ENCODE measurements around the gene CCSER2. TPM values are rescaled to one million over a fixed set of nuclear protein-coding genes. Genes with fewer than 3 reads are reported as not detected.

CCSER2 gene
- total RNA-seq, 4 donors from 2014 or later: 60.5 to 80.6 (median 63.1) TPM

DNA sequence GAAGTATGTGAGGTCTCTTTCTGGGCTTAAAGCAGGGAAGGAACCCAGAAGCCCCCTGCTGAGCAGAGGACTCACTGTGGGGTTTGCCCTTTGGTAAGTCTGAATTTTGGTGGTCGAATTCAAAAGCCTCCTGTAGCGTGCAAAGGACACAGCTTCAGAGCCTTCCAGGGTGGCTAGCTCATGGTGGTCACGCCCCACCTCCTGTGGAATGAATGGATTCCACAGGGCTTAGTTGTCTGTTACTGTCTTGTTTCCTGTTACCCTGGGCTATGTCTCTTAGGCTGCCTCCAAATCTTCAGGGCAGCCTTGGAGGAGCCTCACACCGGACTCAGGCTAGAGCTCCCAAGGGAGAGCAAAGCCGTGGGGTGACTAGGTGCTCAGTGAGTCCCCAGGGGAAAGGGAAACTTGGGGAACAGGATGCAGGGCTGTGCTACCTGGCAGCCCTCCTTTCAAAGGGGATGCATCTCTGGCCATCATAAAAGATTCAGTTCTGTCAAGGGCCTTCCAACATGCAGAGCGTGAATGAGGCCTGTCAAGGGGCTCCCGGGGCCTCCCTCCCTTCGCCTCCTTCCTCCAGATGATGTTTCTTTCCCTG is 211.7 kb downstream of the CCSER2 start:
- 30% methylated on average over 8 of the region's 8 CpGs for WGBS
- intact Hi-C loops (cut with DNase I): loop anchor here (2.0 kb wide), 2 partner anchors 275 to 1837 kb away; no protein-coding TSS in a partner anchor
- no peaks in the 10 kb centered on the region for H3K9me3 ChIP-seq

DNA sequence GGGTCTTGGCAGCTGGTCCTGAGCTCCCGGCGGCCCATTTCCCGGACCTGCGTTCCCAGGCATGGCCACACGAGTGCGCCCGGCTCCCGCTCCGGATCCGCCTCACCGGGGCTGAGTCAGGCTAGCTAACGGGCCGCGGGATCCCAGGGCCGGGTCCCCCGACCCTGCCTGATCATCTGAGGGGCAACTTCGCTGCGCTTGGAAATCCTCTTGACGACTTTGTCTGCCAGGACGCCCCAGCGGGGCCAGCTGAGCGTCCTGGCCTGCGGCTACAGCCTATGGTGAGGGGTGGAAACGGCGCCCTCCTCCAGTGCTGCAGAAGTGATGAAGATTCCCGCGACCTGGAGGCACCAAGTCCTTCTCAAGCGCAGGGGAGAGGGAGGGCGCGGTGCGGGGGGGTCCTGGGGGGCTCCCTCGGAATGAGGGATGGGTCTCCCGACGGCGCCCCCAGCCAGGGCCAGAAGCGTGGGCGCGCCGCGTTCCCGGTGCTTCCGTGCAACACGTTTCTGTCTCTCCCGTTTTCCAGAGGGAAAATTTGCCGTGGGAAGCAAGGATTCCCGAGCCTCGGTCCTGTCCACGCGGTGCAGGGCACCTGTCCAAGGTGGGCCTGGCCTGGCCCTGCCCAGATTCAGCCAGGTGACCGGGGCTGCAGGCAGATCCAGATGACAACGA is 212.4 kb downstream of the CCSER2 start:
- intact Hi-C loops (cut with DNase I): loop anchor here (2.0 kb wide), 2 partner anchors 276 to 1836 kb away; no protein-coding TSS in a partner anchor

More for the DNA sequence above, 211.7 kb downstream of the CCSER2 start:
- no peak for TF ChIP-seq POLR2AphosphoS5 (IDR thresholded peaks at IDR 0.05)
- TF ChIP-seq EP300 (IDR thresholded peaks at IDR 0.05): no peak
- TF ChIP-seq, protein P1, sequence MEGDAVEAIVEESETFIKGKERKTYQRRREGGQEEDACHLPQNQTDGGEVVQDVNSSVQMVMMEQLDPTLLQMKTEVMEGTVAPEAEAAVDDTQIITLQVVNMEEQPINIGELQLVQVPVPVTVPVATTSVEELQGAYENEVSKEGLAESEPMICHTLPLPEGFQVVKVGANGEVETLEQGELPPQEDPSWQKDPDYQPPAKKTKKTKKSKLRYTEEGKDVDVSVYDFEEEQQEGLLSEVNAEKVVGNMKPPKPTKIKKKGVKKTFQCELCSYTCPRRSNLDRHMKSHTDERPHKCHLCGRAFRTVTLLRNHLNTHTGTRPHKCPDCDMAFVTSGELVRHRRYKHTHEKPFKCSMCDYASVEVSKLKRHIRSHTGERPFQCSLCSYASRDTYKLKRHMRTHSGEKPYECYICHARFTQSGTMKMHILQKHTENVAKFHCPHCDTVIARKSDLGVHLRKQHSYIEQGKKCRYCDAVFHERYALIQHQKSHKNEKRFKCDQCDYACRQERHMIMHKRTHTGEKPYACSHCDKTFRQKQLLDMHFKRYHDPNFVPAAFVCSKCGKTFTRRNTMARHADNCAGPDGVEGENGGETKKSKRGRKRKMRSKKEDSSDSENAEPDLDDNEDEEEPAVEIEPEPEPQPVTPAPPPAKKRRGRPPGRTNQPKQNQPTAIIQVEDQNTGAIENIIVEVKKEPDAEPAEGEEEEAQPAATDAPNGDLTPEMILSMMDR (IDR thresholded peaks at IDR 0.05): no peak
- no peak for TF ChIP-seq POLR2A (IDR thresholded peaks at IDR 0.05; ENCODE audit: low read depth)
- H3K36me3 ChIP-seq: no peaks in the 10 kb centered on the region
- H3K4me1 ChIP-seq: peaks cover 0 to 12% (median 11%) of the 10 kb centered on the region in 4 donors
- H3K27ac ChIP-seq (replicated peaks in 1 of 4): no peak overlapping the region
- H3K4me3 ChIP-seq: peak overlapping the region; percentile 49 to 62 (median 52)
- peaks cover 0 to 43% (median 2%) of the 10 kb centered on the region in 4 donors for H3K27me3 ChIP-seq
- DNase-seq (ENCODE audit: extremely low spot score): no peak

DNA sequence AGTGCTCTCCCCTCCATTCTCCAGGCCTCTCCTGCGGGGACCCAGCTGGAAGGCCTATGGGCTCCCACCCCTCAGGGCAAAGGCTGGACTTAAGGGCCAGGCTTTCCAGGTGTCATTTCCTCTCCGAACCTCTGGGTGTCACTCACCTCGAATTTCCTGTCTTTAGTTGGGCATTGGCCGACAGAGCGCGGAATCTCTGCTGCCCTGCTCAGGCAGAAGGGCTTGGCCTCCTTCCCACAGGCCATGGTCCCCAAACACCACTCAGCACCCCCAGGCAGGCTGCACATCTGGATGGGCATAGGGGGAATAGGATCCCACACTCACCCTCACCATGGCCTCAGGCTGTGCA is 212.9 kb downstream of the CCSER2 start:
- Histone ChIP-seq H3K9me3 (no peaks in the 10 kb centered on the region), H3K4me1 (peaks cover 0 to 12% (median 11%) of the 10 kb centered on the region in 4 donors), H3K36me3 (no peaks in the 10 kb centered on the region), H3K27ac (replicated peaks in 1 of 4) (no peak overlapping the region), H3K27me3 (peaks cover 0 to 38% (median 2%) of the 10 kb centered on the region in 4 donors), H3K4me3 (peak overlapping the region; percentile 49 to 62 (median 52))
- TF ChIP-seq POLR2AphosphoS5 (IDR thresholded peaks at IDR 0.05) (no peak), POLR2A (IDR thresholded peaks at IDR 0.05; ENCODE audit: low read depth) (no peak), EP300 (IDR thresholded peaks at IDR 0.05) (no peak)
- TF ChIP-seq, protein P1 (IDR thresholded peaks at IDR 0.05): no peak
- intact Hi-C loops (cut with DNase I): loop anchor here (2.0 kb wide), 2 partner anchors 276 to 1836 kb away; no protein-coding TSS in a partner anchor
- WGBS: no CpG with 5 or more reads among the region's 6 CpGs
- DNase-seq (ENCODE audit: extremely low spot score): no peak

More for the DNA sequence above, 212.4 kb downstream of the CCSER2 start:
- DNase-seq (ENCODE audit: extremely low spot score): no peak
- WGBS: 21% methylated on average over 7 of the region's 51 CpGs
- no peaks in the 10 kb centered on the region for H3K36me3 ChIP-seq
- peaks cover 0 to 12% (median 11%) of the 10 kb centered on the region in 4 donors for H3K4me1 ChIP-seq
- TF ChIP-seq POLR2A (IDR thresholded peaks at IDR 0.05; ENCODE audit: low read depth): no peak
- no peak for TF ChIP-seq EP300 (IDR thresholded peaks at IDR 0.05)
- TF ChIP-seq, protein P1 (IDR thresholded peaks at IDR 0.05): peak; percentile 64 to 96 (median 65)
- TF ChIP-seq POLR2AphosphoS5 (IDR thresholded peaks at IDR 0.05): no peak
- H3K27ac ChIP-seq (replicated peaks in 1 of 4): no peak overlapping the region
- peak overlapping the region; percentile 49 to 62 (median 52) for H3K4me3 ChIP-seq
- peaks cover 0 to 39% (median 2%) of the 10 kb centered on the region in 4 donors for H3K27me3 ChIP-seq
- no peaks in the 10 kb centered on the region for H3K9me3 ChIP-seq

DNA sequence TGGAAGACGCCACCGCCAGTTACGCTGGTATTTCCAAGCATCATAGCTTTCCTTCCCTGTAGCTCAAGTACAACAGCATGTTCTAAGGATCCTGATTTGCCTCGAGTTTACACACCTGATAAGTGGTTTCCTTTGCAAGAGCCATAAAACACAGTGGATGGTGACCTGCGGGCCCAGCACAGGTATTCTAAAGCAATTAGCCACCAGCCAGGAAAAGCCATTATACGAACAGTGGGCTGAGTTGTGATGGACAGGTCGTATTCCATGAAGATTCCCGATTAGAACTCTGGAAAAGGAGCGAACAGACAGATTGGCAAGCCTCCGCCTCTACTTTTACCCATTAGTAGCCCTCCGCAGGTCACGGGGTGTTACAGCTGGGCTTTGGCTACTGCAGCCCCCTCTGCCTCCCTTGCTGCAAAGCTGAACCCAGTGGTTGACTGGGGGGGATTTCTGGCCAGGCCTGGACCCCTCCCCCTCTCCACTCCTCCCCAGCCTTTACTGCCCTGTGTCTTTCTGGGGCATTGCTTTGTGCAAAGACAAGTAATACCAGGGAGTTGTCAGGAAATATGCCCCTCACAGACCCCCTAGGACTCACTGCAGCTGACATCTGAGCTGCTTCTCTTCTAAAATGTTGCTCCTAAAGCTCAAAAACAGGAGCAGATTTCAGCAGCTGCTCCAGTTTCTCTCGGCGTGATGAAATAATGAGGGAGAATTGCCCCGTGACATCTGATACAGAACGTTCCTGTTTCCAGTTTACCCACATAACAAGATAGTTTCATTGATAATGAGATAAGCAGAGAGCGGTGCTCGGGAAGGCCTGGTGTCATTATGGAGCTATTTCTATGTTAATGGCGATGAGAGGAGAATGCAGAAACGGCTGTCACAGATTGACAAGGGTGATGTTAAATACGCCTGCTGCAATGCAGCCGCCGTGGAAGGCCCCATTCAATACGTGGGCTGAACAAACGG is 214.4 kb downstream of the CCSER2 start:
- TF ChIP-seq, protein P1 (IDR thresholded peaks at IDR 0.05): no peak
- no peak for TF ChIP-seq POLR2AphosphoS5 (IDR thresholded peaks at IDR 0.05)
- no peak for TF ChIP-seq POLR2A (IDR thresholded peaks at IDR 0.05; ENCODE audit: low read depth)
- no peak for TF ChIP-seq EP300 (IDR thresholded peaks at IDR 0.05)
- H3K4me1 ChIP-seq: peaks cover 0 to 12% (median 11%) of the 10 kb centered on the region in 4 donors
- 77% methylated on average over 25 of the region's 25 CpGs for WGBS
- no peaks in the 10 kb centered on the region for H3K36me3 ChIP-seq
- no peak for DNase-seq (ENCODE audit: extremely low spot score)
- H3K4me3 ChIP-seq: no peak overlapping the region
- no peaks in the 10 kb centered on the region for H3K9me3 ChIP-seq
- peaks cover 0 to 47% (median 2%) of the 10 kb centered on the region in 4 donors for H3K27me3 ChIP-seq
- intact Hi-C loops (cut with DNase I): no loop called here
- H3K27ac ChIP-seq (replicated peaks in 1 of 4): no peak overlapping the region

All from esophagus muscularis mucosa (tissue), 4 donors.